Calu3 (cell line): Measurements from ENCODE around the gene ARHGAP45. TPM values are rescaled to one million over a fixed set of nuclear protein-coding genes. Genes with fewer than 3 reads are reported as not detected.
A peak's percentile ranks its signal among the peaks of the same experiment; 100 is the strongest.

Experiments
- BruUV-seq: library from RNA; stranded (reverse); fragments of 400-500 nt; replicated peaks from 2 replicates; lab custom pipeline; 2021; lab: Mats Ljungman, UMichigan
- CTCF ChIA-PET: fragments of 300-600 bp; sonication (Branson Sonifier 250); formaldehyde crosslinking; loops from one replicate; lab custom pipeline; 2022; ENCODE audit warnings: antibody characterized with exemption; lab: Charles Lee
- DNase-seq: peaks from one replicate; pipeline ENCODE4 v3.0.0; 2022
- H3K27ac Mint-ChIP-seq: one replicate; pipeline ENCODE4 v1.8.0; 2022; ENCODE audit warnings: mixed read lengths; ENCODE audit not compliant: unreplicated experiment
- H3K27me3 Mint-ChIP-seq: one replicate; pipeline ENCODE4 v1.8.0; 2022; ENCODE audit warnings: mixed read lengths; ENCODE audit not compliant: unreplicated experiment
- H3K36me3 Mint-ChIP-seq: one replicate; pipeline ENCODE4 v1.8.0; 2022; ENCODE audit warnings: mild to moderate bottlenecking, moderate library complexity, mixed read lengths; ENCODE audit not compliant: insufficient read depth, unreplicated experiment
- H3K4me1 Mint-ChIP-seq: one replicate; pipeline ENCODE4 v1.8.0; 2022; ENCODE audit warnings: mild to moderate bottlenecking, low read depth, mixed read lengths; ENCODE audit not compliant: unreplicated experiment
- H3K4me3 Mint-ChIP-seq: one replicate; pipeline ENCODE4 v1.8.0; 2022; ENCODE audit warnings: mild to moderate bottlenecking, low read depth, moderate library complexity, mixed read lengths; ENCODE audit not compliant: unreplicated experiment
- H3K9me3 Mint-ChIP-seq: one replicate; pipeline ENCODE4 v1.8.0; 2022; ENCODE audit warnings: low read depth, mixed read lengths; ENCODE audit not compliant: unreplicated experiment
- CTCF ChIP-seq: fragments of 200-600 bp; IDR thresholded peaks from one replicate; pipeline ENCODE4 v1.8.0; 2022; ENCODE audit warnings: antibody characterized with exemption; ENCODE audit not compliant: unreplicated experiment
- intact Hi-C: fragments of 100-400 bp; cut with micrococcal nuclease; formaldehyde crosslinking; loops from one replicate; pipeline ENCODE4 v1.10.0; 2022; ENCODE audit not compliant: unreplicated experiment
- total RNA-seq: library from RNA; stranded (reverse); gene quantifications from 2 replicates; pipeline ENCODE4 v1.2.3, GENCODE V29; 2022

The ARHGAP45 gene
- total RNA-seq, 1 experiment from 2014 or later, result 10.4 TPM

- no peak for TF ChIP-seq CTCF
- intact Hi-C loops, result no loop called here
- H3K9me3 Mint-ChIP-seq, result no peaks in the 10 kb centered on the region
- DNase-seq, result no peak
- no TSS peak for BruUV-seq
- peak overlapping the region; percentile 73 for H3K4me3 Mint-ChIP-seq
- peaks cover 47% of the 10 kb centered on the region for H3K36me3 Mint-ChIP-seq
- no peak overlapping the region for H3K27ac Mint-ChIP-seq
- CTCF ChIA-PET, result interaction anchor here (0.7 kb wide), 1 partner anchor 18 kb away, joined by 3 read pairs; no protein-coding TSS in a partner anchor
- H3K27me3 Mint-ChIP-seq, result no peaks in the 10 kb centered on the region
- H3K4me1 Mint-ChIP-seq, result no peaks in the 10 kb centered on the region
Measured at GRCh38 chr19:1133471-1133929, 66.5 kb downstream of the ARHGAP45 start.

DNA sequence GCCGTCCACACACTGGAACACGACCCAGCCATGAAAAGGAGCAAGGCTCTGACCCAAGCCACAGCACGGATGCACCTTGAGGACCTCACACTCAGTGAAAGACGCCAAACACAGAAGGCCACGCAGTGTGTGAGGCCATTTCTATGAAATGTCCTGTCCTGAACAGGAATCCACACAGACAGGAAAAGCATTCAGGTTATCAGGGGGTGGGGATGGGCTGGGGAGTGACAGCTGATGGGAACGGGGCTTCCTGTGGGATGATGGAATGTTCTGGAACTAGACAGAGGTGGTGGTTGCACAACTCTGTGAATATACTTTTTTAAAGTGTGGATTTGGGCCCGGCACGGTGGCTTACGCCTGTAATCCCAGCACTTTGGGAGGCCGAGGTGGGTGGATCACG lies 67.5 kb downstream of the ARHGAP45 start:
- no peak overlapping the region for H3K4me3 Mint-ChIP-seq
- intact Hi-C loops, result no loop called here

GRCh38 chr19:1135454-1135853 lies 68.5 kb downstream of the ARHGAP45 start:
- no peaks in the 10 kb centered on the region for H3K9me3 Mint-ChIP-seq
- no peak for TF ChIP-seq CTCF
- intact Hi-C loops, result no loop called here
- no TSS peak for BruUV-seq
- no peak overlapping the region for H3K4me3 Mint-ChIP-seq
- DNase-seq, result no peak
- no peak overlapping the region for H3K27ac Mint-ChIP-seq
- no peaks in the 10 kb centered on the region for H3K4me1 Mint-ChIP-seq
- H3K36me3 Mint-ChIP-seq, result peaks cover 54% of the 10 kb centered on the region
- H3K27me3 Mint-ChIP-seq, result no peaks in the 10 kb centered on the region
- CTCF ChIA-PET, result interaction anchor here (0.9 kb wide), 1 partner anchor 26 kb away, joined by 3 read pairs; no protein-coding TSS in a partner anchor

More for the DNA sequence above, 67.5 kb downstream of the ARHGAP45 start:
- DNase-seq, result no peak
- Mint-ChIP-seq H3K4me1 (no peaks in the 10 kb centered on the region), H3K27ac (no peak overlapping the region), H3K9me3 (no peaks in the 10 kb centered on the region), H3K27me3 (no peaks in the 10 kb centered on the region), H3K36me3 (peaks cover 56% of the 10 kb centered on the region)
- no peak for TF ChIP-seq CTCF
- BruUV-seq, result no TSS peak
- CTCF ChIA-PET, result interaction anchor here (0.9 kb wide), 1 partner anchor 27 kb away, joined by 3 read pairs; no protein-coding TSS in a partner anchor

DNA sequence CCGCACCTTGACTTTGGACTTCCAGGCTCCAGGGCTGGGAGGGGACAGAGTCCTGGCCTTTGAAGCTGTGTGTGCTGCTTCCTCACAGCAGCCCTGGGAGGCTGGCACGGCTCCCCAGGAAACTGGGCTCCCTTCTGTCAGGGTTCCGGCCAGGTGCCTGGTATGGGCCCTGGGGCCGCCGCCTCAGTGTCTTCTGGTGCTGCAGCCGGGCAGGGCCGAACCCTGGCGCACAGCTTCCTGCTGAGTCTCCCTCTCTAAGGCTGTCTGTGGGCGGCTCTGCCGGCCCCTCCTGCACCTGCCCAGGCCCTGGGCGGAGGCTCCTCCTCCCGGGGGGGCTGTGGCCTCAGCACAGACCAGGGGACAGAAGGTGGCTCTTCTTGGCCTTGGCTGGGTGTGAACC lies 69.2 kb downstream of the ARHGAP45 start:
- Mint-ChIP-seq H3K4me1 (no peaks in the 10 kb centered on the region), H3K27me3 (no peaks in the 10 kb centered on the region), H3K36me3 (peaks cover 47% of the 10 kb centered on the region), H3K4me3 (no peak overlapping the region), H3K27ac (no peak overlapping the region), H3K9me3 (no peaks in the 10 kb centered on the region)
- intact Hi-C loops, result no loop called here
- BruUV-seq, result no TSS peak
- TF ChIP-seq CTCF, result no peak
- DNase-seq, result no peak
- CTCF ChIA-PET, result no interaction called here

Other genes starting within 250 kb of the ARHGAP45 start
- gene PLPPR3, start 245.2 kb upstream of the ARHGAP45 start, total RNA-seq, result 0.27 TPM in 1 of 2 replicates, not detected in the other
- gene AZU1, start 239.3 kb upstream of the ARHGAP45 start, total RNA-seq, result not detected in 2 replicates
- gene PRTN3, start 226.2 kb upstream of the ARHGAP45 start, total RNA-seq, result not detected in 2 replicates
- not detected in 2 replicates for gene ELANE, start 214.9 kb upstream of the ARHGAP45 start, total RNA-seq
- 2.3 and 3.9 TPM in 2 replicates for gene CFD, start 207.5 kb upstream of the ARHGAP45 start, total RNA-seq
- 21.4 and 22.4 TPM in 2 replicates for gene MED16, start 174.0 kb upstream of the ARHGAP45 start, total RNA-seq
- not detected in 2 replicates for gene RNU6-9, start 173.7 kb upstream of the ARHGAP45 start, total RNA-seq
- gene R3HDM4, start 153.9 kb upstream of the ARHGAP45 start, total RNA-seq, result 54.0 and 55.5 TPM in 2 replicates
- gene KISS1R, start 149.8 kb upstream of the ARHGAP45 start, total RNA-seq, result not detected in 2 replicates
- 0.85 and 1.6 TPM in 2 replicates for gene ARID3A, start 141.1 kb upstream of the ARHGAP45 start, total RNA-seq
- 43.3 TPM in 2 replicates for gene WDR18, start 82.8 kb upstream of the ARHGAP45 start, total RNA-seq
- gene GRIN3B, start 66.7 kb upstream of the ARHGAP45 start, total RNA-seq, result not detected in 2 replicates
- 129 and 142 TPM in 2 replicates for gene TMEM259, start 46.0 kb upstream of the ARHGAP45 start, total RNA-seq
- not detected in 2 replicates for gene RNU6-2, start 45.6 kb upstream of the ARHGAP45 start, total RNA-seq
- 135 and 151 TPM in 2 replicates for gene CNN2, start 40.6 kb upstream of the ARHGAP45 start, total RNA-seq
- gene ABCA7, start 27.1 kb upstream of the ARHGAP45 start, total RNA-seq, result 22.7 and 24.3 TPM in 2 replicates
- 141 and 144 TPM in 2 replicates for gene POLR2E, start 28.2 kb downstream of the ARHGAP45 start, total RNA-seq
- 246 and 251 TPM in 2 replicates for gene GPX4, start 36.8 kb downstream of the ARHGAP45 start, total RNA-seq
- gene SBNO2, start 107.1 kb downstream of the ARHGAP45 start, total RNA-seq, result 84.9 and 97.8 TPM in 2 replicates
- gene STK11, start 138.6 kb downstream of the ARHGAP45 start, total RNA-seq, result 55.8 and 58.3 TPM in 2 replicates
- 4.2 and 5.7 TPM in 2 replicates for gene CBARP, start 170.8 kb downstream of the ARHGAP45 start, total RNA-seq
- 86.6 and 91.8 TPM in 2 replicates for gene ATP5F1D, start 174.6 kb downstream of the ARHGAP45 start, total RNA-seq
- 61.8 and 72.4 TPM in 2 replicates for gene MIDN, start 181.4 kb downstream of the ARHGAP45 start, total RNA-seq
- 102 and 112 TPM in 2 replicates for gene CIRBP, start 202.2 kb downstream of the ARHGAP45 start, total RNA-seq
- 32.9 and 34.4 TPM in 2 replicates for gene FAM174C, start 208.4 kb downstream of the ARHGAP45 start, total RNA-seq
- gene EFNA2, start 218.7 kb downstream of the ARHGAP45 start, total RNA-seq, result 0.90 and 0.95 TPM in 2 replicates